ENCODE results near the gene HBA1. TPM values are rescaled to one million over a fixed set of nuclear protein-coding genes. Genes with fewer than 3 reads are reported as not detected.

HBA1 gene
- total and polyA plus RNA-seq, 9 of the 15 experiments (the other 6 are each of a cell fraction or from before 2014, with no cell fraction given) = 128 to 2,388 (median 380) TPM

DNA sequence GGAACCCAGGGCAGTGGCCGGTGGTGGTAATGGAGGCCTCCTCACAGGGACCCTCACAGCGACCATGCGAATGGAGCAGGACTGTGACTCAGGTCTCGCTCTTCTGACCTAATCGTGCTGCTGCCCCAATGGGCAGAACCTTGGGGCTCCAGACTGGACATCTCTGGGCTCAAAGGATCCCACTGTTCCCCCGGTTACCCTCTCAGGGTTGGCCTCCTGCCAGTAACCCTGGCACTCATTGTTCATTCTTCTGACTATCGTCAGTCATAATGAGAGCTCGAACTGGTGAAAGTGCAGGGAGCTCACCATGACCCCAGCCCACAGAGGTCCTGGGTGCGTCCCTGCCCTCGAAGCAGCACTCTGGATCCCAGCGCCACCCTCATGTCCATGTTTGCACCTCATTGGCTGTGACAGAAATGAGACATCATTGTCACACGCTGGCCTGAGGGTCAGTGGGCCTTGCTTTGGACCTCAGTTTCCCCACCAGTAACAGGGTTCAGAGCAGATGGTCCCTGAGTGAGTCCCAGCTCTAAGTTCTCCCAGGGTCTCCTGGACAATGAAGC is 34.0 kb upstream of the HBA1 start (continued):
- TF ChIP-seq, protein P1, sequence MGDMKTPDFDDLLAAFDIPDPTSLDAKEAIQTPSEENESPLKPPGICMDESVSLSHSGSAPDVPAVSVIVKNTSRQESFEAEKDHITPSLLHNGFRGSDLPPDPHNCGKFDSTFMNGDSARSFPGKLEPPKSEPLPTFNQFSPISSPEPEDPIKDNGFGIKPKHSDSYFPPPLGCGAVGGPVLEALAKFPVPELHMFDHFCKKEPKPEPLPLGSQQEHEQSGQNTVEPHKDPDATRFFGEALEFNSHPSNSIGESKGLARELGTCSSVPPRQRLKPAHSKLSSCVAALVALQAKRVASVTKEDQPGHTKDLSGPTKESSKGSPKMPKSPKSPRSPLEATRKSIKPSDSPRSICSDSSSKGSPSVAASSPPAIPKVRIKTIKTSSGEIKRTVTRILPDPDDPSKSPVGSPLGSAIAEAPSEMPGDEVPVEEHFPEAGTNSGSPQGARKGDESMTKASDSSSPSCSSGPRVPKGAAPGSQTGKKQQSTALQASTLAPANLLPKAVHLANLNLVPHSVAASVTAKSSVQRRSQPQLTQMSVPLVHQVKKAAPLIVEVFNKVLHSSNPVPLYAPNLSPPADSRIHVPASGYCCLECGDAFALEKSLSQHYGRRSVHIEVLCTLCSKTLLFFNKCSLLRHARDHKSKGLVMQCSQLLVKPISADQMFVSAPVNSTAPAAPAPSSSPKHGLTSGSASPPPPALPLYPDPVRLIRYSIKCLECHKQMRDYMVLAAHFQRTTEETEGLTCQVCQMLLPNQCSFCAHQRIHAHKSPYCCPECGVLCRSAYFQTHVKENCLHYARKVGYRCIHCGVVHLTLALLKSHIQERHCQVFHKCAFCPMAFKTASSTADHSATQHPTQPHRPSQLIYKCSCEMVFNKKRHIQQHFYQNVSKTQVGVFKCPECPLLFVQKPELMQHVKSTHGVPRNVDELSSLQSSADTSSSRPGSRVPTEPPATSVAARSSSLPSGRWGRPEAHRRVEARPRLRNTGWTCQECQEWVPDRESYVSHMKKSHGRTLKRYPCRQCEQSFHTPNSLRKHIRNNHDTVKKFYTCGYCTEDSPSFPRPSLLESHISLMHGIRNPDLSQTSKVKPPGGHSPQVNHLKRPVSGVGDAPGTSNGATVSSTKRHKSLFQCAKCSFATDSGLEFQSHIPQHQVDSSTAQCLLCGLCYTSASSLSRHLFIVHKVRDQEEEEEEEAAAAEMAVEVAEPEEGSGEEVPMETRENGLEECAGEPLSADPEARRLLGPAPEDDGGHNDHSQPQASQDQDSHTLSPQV (IDR thresholded peaks at IDR 0.05) = no peak
- peak; percentile 17 for TF ChIP-seq CHD1 (IDR thresholded peaks at IDR 0.05; ENCODE audit: low read length)
- TF ChIP-seq ZNF197 (CRISPR knock-in tag; IDR thresholded peaks at IDR 0.05; ENCODE audit: low read depth) = peak; percentile 12; the same call in 1 of the 2 replicates
- TF ChIP-seq ZNF311 (CRISPR knock-in tag; IDR thresholded peaks at IDR 0.05) = no peak
- TF ChIP-seq, protein P2, sequence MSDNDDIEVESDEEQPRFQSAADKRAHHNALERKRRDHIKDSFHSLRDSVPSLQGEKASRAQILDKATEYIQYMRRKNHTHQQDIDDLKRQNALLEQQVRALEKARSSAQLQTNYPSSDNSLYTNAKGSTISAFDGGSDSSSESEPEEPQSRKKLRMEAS (CRISPR knock-in tag; IDR thresholded peaks at IDR 0.05) = peak; percentile 24; the same call in 1 of the 2 replicates
- TF ChIP-seq, protein P3, sequence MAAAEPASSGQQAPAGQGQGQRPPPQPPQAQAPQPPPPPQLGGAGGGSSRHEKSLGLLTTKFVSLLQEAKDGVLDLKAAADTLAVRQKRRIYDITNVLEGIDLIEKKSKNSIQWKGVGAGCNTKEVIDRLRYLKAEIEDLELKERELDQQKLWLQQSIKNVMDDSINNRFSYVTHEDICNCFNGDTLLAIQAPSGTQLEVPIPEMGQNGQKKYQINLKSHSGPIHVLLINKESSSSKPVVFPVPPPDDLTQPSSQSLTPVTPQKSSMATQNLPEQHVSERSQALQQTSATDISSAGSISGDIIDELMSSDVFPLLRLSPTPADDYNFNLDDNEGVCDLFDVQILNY (CRISPR knock-in tag; IDR thresholded peaks at IDR 0.05) = no peak
- no peak for TF ChIP-seq ARNT (IDR thresholded peaks at IDR 0.05)
- no peak for TF ChIP-seq SMAD3 (CRISPR knock-in tag; conservative IDR thresholded peaks at IDR 0.05)
- TF ChIP-seq, protein P4, sequence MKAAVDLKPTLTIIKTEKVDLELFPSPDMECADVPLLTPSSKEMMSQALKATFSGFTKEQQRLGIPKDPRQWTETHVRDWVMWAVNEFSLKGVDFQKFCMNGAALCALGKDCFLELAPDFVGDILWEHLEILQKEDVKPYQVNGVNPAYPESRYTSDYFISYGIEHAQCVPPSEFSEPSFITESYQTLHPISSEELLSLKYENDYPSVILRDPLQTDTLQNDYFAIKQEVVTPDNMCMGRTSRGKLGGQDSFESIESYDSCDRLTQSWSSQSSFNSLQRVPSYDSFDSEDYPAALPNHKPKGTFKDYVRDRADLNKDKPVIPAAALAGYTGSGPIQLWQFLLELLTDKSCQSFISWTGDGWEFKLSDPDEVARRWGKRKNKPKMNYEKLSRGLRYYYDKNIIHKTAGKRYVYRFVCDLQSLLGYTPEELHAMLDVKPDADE (conservative IDR thresholded peaks at IDR 0.05; ENCODE audit: control insufficient read depth, low read depth, low read length) = no peak
- no peak for TF ChIP-seq MBD2 (IDR thresholded peaks at IDR 0.05; ENCODE audit: borderline replicate concordance, low read depth)
- TF ChIP-seq SMAD4 (CRISPR knock-in tag; conservative IDR thresholded peaks at IDR 0.05) = peak; percentile 25; the same call in 1 of the 2 replicates
- no peak for TF ChIP-seq GABPB1 (CRISPR knock-in tag; IDR thresholded peaks at IDR 0.05)
- peak; percentile 55; the same call in 1 of the 2 replicates for TF ChIP-seq L3MBTL2 (IDR thresholded peaks at IDR 0.05)
- no peak for TF ChIP-seq HEY1 (CRISPR knock-in tag; IDR thresholded peaks at IDR 0.05; ENCODE audit: borderline replicate concordance)
